ENCODE results near the gene TUFT1.
"Not testable (repeated sequence)": the region's sequence is repeated elsewhere in the genome, so short reads cannot be mapped to it uniquely, and the experiment has no call there.

Gene TUFT1

DNA sequence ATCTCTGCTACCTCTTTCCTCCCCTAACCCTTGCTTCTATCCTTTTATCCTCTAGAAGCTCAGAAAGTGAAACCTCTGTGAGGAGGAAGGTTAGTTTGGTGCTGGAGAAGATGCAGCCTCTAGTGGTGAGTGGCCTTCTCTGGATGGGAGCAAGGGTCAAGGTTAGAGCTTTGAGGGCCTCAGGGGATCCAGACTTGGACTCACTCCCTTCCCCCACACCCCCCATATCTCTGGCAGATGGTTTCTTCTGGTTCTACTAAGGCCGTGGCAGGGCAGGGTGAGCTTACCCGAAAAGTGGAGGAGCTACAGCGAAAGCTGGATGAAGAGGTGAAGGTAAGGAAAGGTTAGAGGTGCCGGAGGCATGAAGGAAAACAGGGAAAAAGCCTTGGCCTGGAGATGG is 19.8 kb upstream of the TUFT1 start:
- ChIA-PET CTCF (interaction anchor here (0.7 to 3.7 kb wide), 10 partner anchors 9 to 210 kb away, joined by 3 to 14 read pairs (median 4); partner anchors contain the start of genes CGN and TUFT1), POLR2A (no interaction called here)
- DNase-seq (ENCODE audit: extremely low spot score), result no peak
- peak; percentile 31 for TF ChIP-seq CTCF (IDR thresholded peaks at IDR 0.05; ENCODE audit: control extremely low read depth, extremely low read depth, low read depth, missing control alignments)

GRCh38 chr1:151522427-151522826 is 17.7 kb upstream of the TUFT1 start:
- DNase-seq (ENCODE audit: extremely low spot score); POLR2A ChIA-PET: not testable (repeated sequence)
- CTCF ChIA-PET, result interaction anchor here (1.4 to 1.7 kb wide), 3 partner anchors 15 to 314 kb away, joined by 3 to 6 read pairs (median 4); no protein-coding TSS in a partner anchor

DNA sequence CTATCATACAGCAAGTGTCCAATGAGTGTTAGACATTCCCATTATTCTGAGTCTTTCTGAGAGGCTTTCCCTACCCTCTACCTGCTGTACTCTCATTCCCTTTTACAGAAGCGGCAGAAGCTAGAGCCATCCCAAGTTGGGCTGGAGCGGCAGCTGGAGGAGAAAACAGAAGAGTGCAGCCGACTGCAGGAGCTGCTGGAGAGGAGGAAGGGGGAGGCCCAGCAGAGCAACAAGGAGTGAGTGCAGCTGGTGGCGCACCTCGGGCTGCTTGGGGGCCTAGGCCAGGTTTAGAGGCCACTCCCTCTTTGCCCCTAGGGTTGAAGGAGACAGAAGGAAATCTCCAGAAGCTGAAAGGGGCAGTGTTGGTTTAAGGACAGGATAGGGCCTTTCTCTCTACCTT is 16.8 kb upstream of the TUFT1 start:
- POLR2A ChIA-PET, result no interaction called here
- CTCF ChIA-PET, result interaction anchor here (1.2 to 1.7 kb wide), 3 partner anchors 12 to 313 kb away, joined by 4 to 6 read pairs (median 6); no protein-coding TSS in a partner anchor
- DNase-seq (ENCODE audit: extremely low spot score), result no peak
- no peak for TF ChIP-seq CTCF (IDR thresholded peaks at IDR 0.05; ENCODE audit: control extremely low read depth, extremely low read depth, low read depth, missing control alignments)

GRCh38 chr1:151524736-151525135 is 15.4 kb upstream of the TUFT1 start:
- no peak for DNase-seq (ENCODE audit: extremely low spot score)
- CTCF ChIA-PET, result interaction anchor here (1.0 to 1.5 kb wide), 4 partner anchors 10 to 213 kb away, joined by 3 to 6 read pairs (median 3); no protein-coding TSS in a partner anchor
- no peak for TF ChIP-seq CTCF (IDR thresholded peaks at IDR 0.05; ENCODE audit: control extremely low read depth, extremely low read depth, low read depth, missing control alignments)
- POLR2A ChIA-PET, result no interaction called here

DNA sequence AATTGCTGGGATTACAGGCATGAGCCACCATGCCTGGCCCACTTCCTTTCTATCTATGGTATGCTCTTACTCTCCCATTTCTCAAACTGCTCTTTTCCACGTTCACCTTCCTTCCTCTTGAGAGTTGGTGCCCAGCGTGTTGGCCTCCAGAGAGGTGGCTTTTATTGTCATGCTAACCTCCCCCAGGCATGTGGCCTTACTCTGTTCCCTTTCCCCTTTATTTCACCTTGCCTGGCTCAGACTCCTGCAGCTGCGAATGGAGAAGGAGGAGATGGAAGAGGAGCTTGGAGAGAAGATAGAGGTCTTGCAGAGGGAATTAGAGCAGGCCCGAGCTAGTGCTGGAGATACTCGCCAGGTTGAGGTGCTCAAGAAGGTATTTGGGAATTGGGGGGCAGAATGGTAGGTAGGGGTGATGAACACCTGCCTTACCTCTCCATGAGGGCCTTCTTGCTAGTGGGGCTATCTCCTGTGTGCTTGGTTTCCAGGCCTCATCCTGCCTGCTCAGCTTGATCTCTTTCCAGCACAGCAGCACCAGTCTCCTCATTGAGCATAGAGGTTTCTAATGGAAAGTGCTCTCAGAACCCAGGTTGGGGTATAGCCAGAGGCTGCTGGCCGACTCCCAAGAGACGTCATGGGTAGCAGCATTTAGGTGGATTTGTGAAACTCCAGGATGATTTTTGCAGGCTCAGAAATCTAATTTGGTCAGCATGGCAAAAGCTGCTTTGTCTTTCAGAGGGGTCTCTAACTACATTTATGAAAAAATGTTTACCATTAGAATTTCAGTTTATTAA is 13.2 kb upstream of the TUFT1 start:
- CTCF ChIA-PET, result interaction anchor here (0.9 kb wide), 1 partner anchor 305 kb away, joined by 3 read pairs; the partner anchor contains the start of gene RORC
- DNase-seq (ENCODE audit: extremely low spot score), result no peak
- POLR2A ChIA-PET, result no interaction called here
- TF ChIP-seq CTCF (IDR thresholded peaks at IDR 0.05; ENCODE audit: control extremely low read depth, extremely low read depth, low read depth, missing control alignments), result no peak

GRCh38 chr1:151529211-151529702 is 10.9 kb upstream of the TUFT1 start:
- no peak for TF ChIP-seq CTCF (IDR thresholded peaks at IDR 0.05; ENCODE audit: control extremely low read depth, extremely low read depth, low read depth, missing control alignments)
- ChIA-PET CTCF (interaction anchor here (0.8 to 1.4 kb wide), 4 partner anchors 9 to 85 kb away, joined by 3 to 4 read pairs (median 3); no protein-coding TSS in a partner anchor), POLR2A (no interaction called here)
- no peak for DNase-seq (ENCODE audit: extremely low spot score)

- no peak for TF ChIP-seq CTCF (IDR thresholded peaks at IDR 0.05; ENCODE audit: control extremely low read depth, extremely low read depth, low read depth, missing control alignments)
- ChIA-PET CTCF (interaction anchor here (0.8 to 1.4 kb wide), 5 partner anchors 9 to 86 kb away, joined by 3 to 4 read pairs (median 3); no protein-coding TSS in a partner anchor), POLR2A (no interaction called here)
- DNase-seq (ENCODE audit: extremely low spot score), result no peak
Observed at GRCh38 chr1:151529781-151530180, 10.3 kb upstream of the TUFT1 start.

Measured in GM10248 (cell line).